GM23338 (cell line): ENCODE measurements around the gene TMED3. TPM values are rescaled to one million over a fixed set of nuclear protein-coding genes. Genes with fewer than 3 reads are reported as not detected.

Experiments
- ATAC-seq: fragments of 200-7000 bp; cut with Tn5 transposase; 3 replicates; pipeline ENCODE4 v1.9.1; 2020
- DNase-seq: peaks from one replicate; pipeline ENCODE4 v3.0.0-alpha.2; 2015; ENCODE audit warnings: low spot score
- H2AFZ ChIP-seq: fragments of 200-600 bp; sonication (generic); 2 replicates; pipeline ENCODE4 v1.8.0; 2016; ENCODE audit warnings: antibody characterized with exemption, mild to moderate bottlenecking, moderate library complexity
- H3F3A ChIP-seq: fragments of 200-600 bp; sonication (generic); replicated peaks from 2 replicates; pipeline ENCODE4 v1.8.0; 2017; ENCODE audit warnings: antibody characterized with exemption, mixed run types, low read depth
- H3K27ac ChIP-seq: fragments of 200-600 bp; sonication (generic); 2 replicates; pipeline ENCODE4 v1.6.1; 2016; ENCODE audit warnings: low read depth
- H3K27me3 ChIP-seq: fragments of 200-600 bp; sonication (generic); 2 replicates; pipeline ENCODE4 v1.8.0; 2016; ENCODE audit warnings: mild to moderate bottlenecking, mixed run types, moderate library complexity; ENCODE audit not compliant: insufficient read depth
- H3K36me3 ChIP-seq: fragments of 200-600 bp; sonication (generic); 2 replicates; pipeline ENCODE4 v1.8.0; 2016; ENCODE audit warnings: mild to moderate bottlenecking; ENCODE audit not compliant: insufficient read depth
- H3K4me1 ChIP-seq: fragments of 200-600 bp; sonication (generic); 2 replicates; pipeline ENCODE4 v1.8.0; 2016; ENCODE audit warnings: mild to moderate bottlenecking, moderate library complexity; ENCODE audit not compliant: insufficient read depth
- H3K4me2 ChIP-seq: fragments of 200-600 bp; sonication (generic); 2 replicates; pipeline ENCODE4 v1.7.1; 2017; ENCODE audit warnings: mixed run types
- H3K4me3 ChIP-seq: fragments of 200-600 bp; sonication (generic); 2 replicates; pipeline ENCODE4 v1.6.1; 2016; ENCODE audit warnings: mixed run types
- H3K79me2 ChIP-seq: fragments of 200-600 bp; sonication (generic); replicated peaks from 2 replicates; pipeline ENCODE4 v1.8.0; 2017; ENCODE audit warnings: mild to moderate bottlenecking; ENCODE audit not compliant: insufficient read depth
- H3K9me2 ChIP-seq: fragments of 200-600 bp; sonication (generic); 2 replicates; pipeline ENCODE4 v1.8.0; 2017; ENCODE audit not compliant: insufficient read depth
- H4K20me1 ChIP-seq: fragments of 200-600 bp; sonication (generic); replicated peaks from 2 replicates; pipeline ENCODE4 v1.8.0; 2017; ENCODE audit warnings: mild to moderate bottlenecking; ENCODE audit not compliant: insufficient read depth
- H3K27ac Mint-ChIP-seq: 2 replicates; pipeline ENCODE4 v1.8.0; 2020; ENCODE audit warnings: inconsistent platforms, mild to moderate bottlenecking, moderate library complexity, mixed read lengths
- H3K27me3 Mint-ChIP-seq: 3 replicates; pipeline ENCODE4 v1.8.0; 2022; ENCODE audit warnings: low read depth, mild to moderate bottlenecking, moderate library complexity, mixed read lengths, inconsistent platforms; ENCODE audit not compliant: insufficient read depth, poor library complexity
- H3K36me3 Mint-ChIP-seq: 3 replicates; pipeline ENCODE4 v1.8.0; 2021; ENCODE audit warnings: low read depth, mild to moderate bottlenecking, inconsistent platforms, moderate library complexity, mixed read lengths
- H3K4me1 Mint-ChIP-seq: 3 replicates; pipeline ENCODE4 v1.8.0; 2020; ENCODE audit warnings: mild to moderate bottlenecking, inconsistent platforms, mixed read lengths
- H3K4me3 Mint-ChIP-seq: 3 replicates; pipeline ENCODE4 v1.8.0; 2021; ENCODE audit warnings: moderate library complexity, mild to moderate bottlenecking, inconsistent platforms, mixed read lengths
- H3K9me3 Mint-ChIP-seq: 3 replicates; pipeline ENCODE4 v1.8.0; 2020; ENCODE audit warnings: moderate library complexity, mild to moderate bottlenecking, inconsistent platforms, mixed read lengths
- CREB1 ChIP-seq: fragments of 250-450 bp; sonication (Bioruptor Pico); IDR thresholded peaks from 2 replicates; pipeline ENCODE4 v1.5.0; 2020; ENCODE audit warnings: low read depth, mild to moderate bottlenecking, moderate library complexity
- EZH2 ChIP-seq: fragments of 200-600 bp; sonication (generic); IDR thresholded peaks from one replicate; pipeline ENCODE4 v1.8.0; 2017; ENCODE audit warnings: antibody characterized with exemption, mild to moderate bottlenecking, low read depth; ENCODE audit not compliant: unreplicated experiment
- EZH2phosphoT487 ChIP-seq: fragments of 200-600 bp; sonication (generic); IDR thresholded peaks from one replicate; pipeline ENCODE4 v1.8.1; 2018; ENCODE audit warnings: antibody characterized with exemption; ENCODE audit not compliant: unreplicated experiment
- NANOG ChIP-seq: IDR thresholded peaks from 2 replicates; pipeline ENCODE4 v1.6.1; 2016; ENCODE audit warnings: antibody characterized with exemption, borderline replicate concordance
- STAT1 ChIP-seq: IDR thresholded peaks from one replicate; pipeline ENCODE4 v1.6.1; 2016; ENCODE audit warnings: antibody characterized with exemption; ENCODE audit not compliant: unreplicated experiment
- ZNF331 ChIP-seq: fragments of 250-450 bp; sonication (Bioruptor Pico); IDR thresholded peaks from 2 replicates; pipeline ENCODE4 v1.5.0; 2020; ENCODE audit warnings: low read depth, mild to moderate bottlenecking, moderate library complexity
- polyA plus RNA-seq: library from polyadenylated mRNA; unstranded; fragments of >200 nt; fragmentation: Nextera tagmentation; extraction: Ambion mirVana; gene quantifications from 2 replicates; pipeline ENCODE4 v1.2.1, GENCODE V29; 2016
- total RNA-seq: library from RNA; depleted of rRNA; stranded (reverse); fragments of >200 nt; shearing (Covaris generic); gene quantifications from 2 replicates; pipeline ENCODE4 v1.2.3, GENCODE V29; 2014
- TF ChIP-seq, protein P1 (sequence below): IDR thresholded peaks from one replicate; pipeline ENCODE4 v1.6.1; 2018; ENCODE audit warnings: antibody characterized with exemption; ENCODE audit not compliant: unreplicated experiment
- TF ChIP-seq, protein P2 (sequence below), 2 experiments: fragments of 200-600 bp in 1 of 2; sonication (generic) in 1 of 2; conservative IDR thresholded peaks; 2 replicates each; pipeline versions ENCODE4 v1.5.1 to v1.6.1; 2016 to 2017; ENCODE audit warnings: antibody characterized with exemption in 2 of 2, low read depth in 2 of 2, mild to moderate bottlenecking in 2 of 2, moderate library complexity in 1 of 2

Gene TMED3
- total and polyA plus RNA-seq, 2 experiments from 2014 or later: 33.7 to 49.2 TPM

- H3K4me3 ChIP-seq: peak overlapping the region; percentile 63
- H4K20me1 ChIP-seq: 0 out of 2 replicates have a peak, but pooled peaks cover 7% of the 10 kb centered on the region
- H3K27ac Mint-ChIP-seq: no peak overlapping the region
- peaks cover 7% of the 10 kb centered on the region; the same call in 1 of the 2 replicates for H3K4me1 ChIP-seq
- DNase-seq (peak; percentile 89), ATAC-seq (peak; percentile 92)
- no peaks in the 10 kb centered on the region for H3K36me3 Mint-ChIP-seq
- H3K9me2 ChIP-seq: no peaks in the 10 kb centered on the region
- peak overlapping the region; percentile 86 for H3K4me2 ChIP-seq
- no peak for TF ChIP-seq EZH2phosphoT487
- no peak for TF ChIP-seq STAT1
- TF ChIP-seq NANOG: no peak
- TF ChIP-seq CREB1 (CRISPR knock-in tag): peak; percentile 33; the same call in 1 of the 2 replicates
- TF ChIP-seq, protein P1, sequence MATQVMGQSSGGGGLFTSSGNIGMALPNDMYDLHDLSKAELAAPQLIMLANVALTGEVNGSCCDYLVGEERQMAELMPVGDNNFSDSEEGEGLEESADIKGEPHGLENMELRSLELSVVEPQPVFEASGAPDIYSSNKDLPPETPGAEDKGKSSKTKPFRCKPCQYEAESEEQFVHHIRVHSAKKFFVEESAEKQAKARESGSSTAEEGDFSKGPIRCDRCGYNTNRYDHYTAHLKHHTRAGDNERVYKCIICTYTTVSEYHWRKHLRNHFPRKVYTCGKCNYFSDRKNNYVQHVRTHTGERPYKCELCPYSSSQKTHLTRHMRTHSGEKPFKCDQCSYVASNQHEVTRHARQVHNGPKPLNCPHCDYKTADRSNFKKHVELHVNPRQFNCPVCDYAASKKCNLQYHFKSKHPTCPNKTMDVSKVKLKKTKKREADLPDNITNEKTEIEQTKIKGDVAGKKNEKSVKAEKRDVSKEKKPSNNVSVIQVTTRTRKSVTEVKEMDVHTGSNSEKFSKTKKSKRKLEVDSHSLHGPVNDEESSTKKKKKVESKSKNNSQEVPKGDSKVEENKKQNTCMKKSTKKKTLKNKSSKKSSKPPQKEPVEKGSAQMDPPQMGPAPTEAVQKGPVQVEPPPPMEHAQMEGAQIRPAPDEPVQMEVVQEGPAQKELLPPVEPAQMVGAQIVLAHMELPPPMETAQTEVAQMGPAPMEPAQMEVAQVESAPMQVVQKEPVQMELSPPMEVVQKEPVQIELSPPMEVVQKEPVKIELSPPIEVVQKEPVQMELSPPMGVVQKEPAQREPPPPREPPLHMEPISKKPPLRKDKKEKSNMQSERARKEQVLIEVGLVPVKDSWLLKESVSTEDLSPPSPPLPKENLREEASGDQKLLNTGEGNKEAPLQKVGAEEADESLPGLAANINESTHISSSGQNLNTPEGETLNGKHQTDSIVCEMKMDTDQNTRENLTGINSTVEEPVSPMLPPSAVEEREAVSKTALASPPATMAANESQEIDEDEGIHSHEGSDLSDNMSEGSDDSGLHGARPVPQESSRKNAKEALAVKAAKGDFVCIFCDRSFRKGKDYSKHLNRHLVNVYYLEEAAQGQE: peak; percentile 96
- peak; percentile 31 for TF ChIP-seq EZH2
- TF ChIP-seq, protein P2, sequence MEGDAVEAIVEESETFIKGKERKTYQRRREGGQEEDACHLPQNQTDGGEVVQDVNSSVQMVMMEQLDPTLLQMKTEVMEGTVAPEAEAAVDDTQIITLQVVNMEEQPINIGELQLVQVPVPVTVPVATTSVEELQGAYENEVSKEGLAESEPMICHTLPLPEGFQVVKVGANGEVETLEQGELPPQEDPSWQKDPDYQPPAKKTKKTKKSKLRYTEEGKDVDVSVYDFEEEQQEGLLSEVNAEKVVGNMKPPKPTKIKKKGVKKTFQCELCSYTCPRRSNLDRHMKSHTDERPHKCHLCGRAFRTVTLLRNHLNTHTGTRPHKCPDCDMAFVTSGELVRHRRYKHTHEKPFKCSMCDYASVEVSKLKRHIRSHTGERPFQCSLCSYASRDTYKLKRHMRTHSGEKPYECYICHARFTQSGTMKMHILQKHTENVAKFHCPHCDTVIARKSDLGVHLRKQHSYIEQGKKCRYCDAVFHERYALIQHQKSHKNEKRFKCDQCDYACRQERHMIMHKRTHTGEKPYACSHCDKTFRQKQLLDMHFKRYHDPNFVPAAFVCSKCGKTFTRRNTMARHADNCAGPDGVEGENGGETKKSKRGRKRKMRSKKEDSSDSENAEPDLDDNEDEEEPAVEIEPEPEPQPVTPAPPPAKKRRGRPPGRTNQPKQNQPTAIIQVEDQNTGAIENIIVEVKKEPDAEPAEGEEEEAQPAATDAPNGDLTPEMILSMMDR (conservative IDR thresholded peaks at IDR 0.05; ENCODE audit: low read depth in 2 of 2): no peak
- H3K9me3 Mint-ChIP-seq: no peaks in the 10 kb centered on the region
- H3K4me3 Mint-ChIP-seq: peak overlapping the region; percentile 72
- H3K4me1 Mint-ChIP-seq: peaks cover 5% of the 10 kb centered on the region
- H3K27me3 Mint-ChIP-seq: peaks cover 39% of the 10 kb centered on the region
- no peaks in the 10 kb centered on the region for H3K36me3 ChIP-seq
- peak overlapping the region; percentile 70; the same call in 1 of the 2 replicates for H2AFZ ChIP-seq
- no peaks in the 10 kb centered on the region for H3K79me2 ChIP-seq
- H3K27me3 ChIP-seq: peaks cover 72% of the 10 kb centered on the region
- H3K27ac ChIP-seq: no peak overlapping the region
- H3F3A ChIP-seq: no peaks in the 10 kb centered on the region
Measured at GRCh38 chr15:79283252-79284048, 27.5 kb upstream of the TMED3 start.

DNA sequence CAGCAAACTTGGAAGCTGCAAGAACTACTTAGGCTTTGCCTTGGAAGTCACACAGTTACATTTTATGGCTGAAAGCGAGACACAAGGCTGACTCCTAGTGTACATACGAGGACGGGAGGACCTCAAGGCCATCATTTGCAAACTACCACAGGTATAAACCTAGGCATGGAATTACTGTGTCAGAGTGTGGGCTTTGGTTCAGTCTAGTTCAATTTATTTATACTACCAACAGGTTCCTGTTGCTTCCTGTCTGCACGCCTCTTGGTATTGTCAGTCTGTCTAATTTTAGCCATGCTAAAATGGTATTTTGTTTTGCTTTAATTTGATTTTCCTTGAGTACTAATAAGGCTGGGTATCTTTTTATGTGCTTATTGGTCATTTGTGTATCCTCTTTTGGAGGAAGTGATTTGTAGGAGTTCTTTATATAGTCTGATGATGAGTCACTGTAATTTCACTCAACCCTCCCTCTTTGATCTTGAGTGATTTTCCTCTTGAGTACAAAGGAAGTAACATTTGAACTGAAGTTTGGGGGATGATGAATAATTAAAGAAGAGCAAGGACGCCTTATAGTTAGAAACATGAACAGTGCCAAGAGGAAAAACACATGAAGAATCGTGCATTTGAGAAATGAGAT is 20.2 kb upstream of the TMED3 start:
- ATAC-seq (no peak), DNase-seq (no peak)
- H3K27ac Mint-ChIP-seq: no peak overlapping the region
- H3K4me3 Mint-ChIP-seq: no peak overlapping the region
- Histone ChIP-seq H3K27ac (no peak overlapping the region), H3K4me1 (no peaks in the 10 kb centered on the region), H3K79me2 (no peaks in the 10 kb centered on the region), H2AFZ (no peak overlapping the region), H3F3A (no peaks in the 10 kb centered on the region), H3K36me3 (no peaks in the 10 kb centered on the region), H3K27me3 (peaks cover 16% of the 10 kb centered on the region; the same call in 1 of the 2 replicates), H3K9me2 (no peaks in the 10 kb centered on the region), H4K20me1 (no peaks in the 10 kb centered on the region), H3K4me2 (no peak overlapping the region), H3K4me3 (no peak overlapping the region)
- H3K36me3 Mint-ChIP-seq: no peaks in the 10 kb centered on the region
- no peaks in the 10 kb centered on the region for H3K9me3 Mint-ChIP-seq
- TF ChIP-seq ZNF331 (CRISPR knock-in tag): no peak
- TF ChIP-seq, protein P2 (conservative IDR thresholded peaks at IDR 0.05; ENCODE audit: low read depth in 2 of 2): peak in 1 of 2 experiments; percentile 32; a peak in 2 of 4 replicates
- TF ChIP-seq NANOG: no peak
- no peaks in the 10 kb centered on the region for H3K4me1 Mint-ChIP-seq
- H3K27me3 Mint-ChIP-seq: peaks cover 3% of the 10 kb centered on the region
